Stimulated activated CD4-positive, alpha-beta T cell treated with anti-CD3 and anti-CD28 coated beads, Interleukin-15, amount 100 ng/mL, for 24 hours (primary cell): ENCODE measurements around the gene NLRP11.
"Not testable (repeated sequence)": the region's sequence is repeated elsewhere in the genome, so short reads cannot be mapped to it uniquely, and the experiment has no call there.

Experiments
- DNase-seq: peaks from one replicate; pipeline ENCODE4 v3.0.0-alpha.2; 2020

The NLRP11 gene

DNA sequence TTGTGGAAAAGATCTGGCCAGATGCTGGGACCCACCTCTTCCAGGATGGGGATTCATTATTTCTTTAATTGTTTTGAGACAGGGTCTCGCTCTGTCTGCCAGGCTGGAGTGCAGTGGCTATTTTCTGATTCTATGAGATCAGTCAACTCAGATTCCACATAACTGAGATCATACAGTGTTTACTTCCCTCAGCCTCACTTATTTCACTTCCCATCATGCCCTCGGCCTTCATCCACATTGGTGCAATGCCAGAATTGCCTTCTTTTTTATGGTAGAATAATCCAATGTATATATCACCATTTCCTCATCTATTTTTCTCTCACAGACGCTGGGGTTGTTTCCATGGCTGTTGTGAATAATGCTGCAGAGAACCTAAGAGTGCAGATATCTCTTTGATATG, 62.2 kb downstream of the NLRP11 start:
- not testable (repeated sequence) for DNase-seq

DNA sequence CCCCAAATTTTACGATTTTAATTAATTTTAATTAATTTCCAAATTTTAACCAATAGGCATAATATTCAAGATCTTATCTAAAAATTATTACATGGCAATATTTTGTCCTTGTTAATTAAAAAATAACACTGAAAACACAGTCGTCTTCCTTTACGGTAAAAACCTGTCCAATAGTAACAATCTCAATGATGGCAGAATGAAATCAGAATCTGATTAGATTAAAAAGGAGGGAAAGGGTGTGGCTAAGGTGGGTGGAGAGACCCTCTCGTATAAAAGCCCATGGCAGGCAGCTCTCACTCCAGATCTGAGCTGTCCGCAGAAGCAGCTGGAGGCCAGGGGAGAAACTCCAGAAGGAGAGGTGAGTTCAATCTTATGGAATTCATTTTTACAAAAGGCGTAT, 63.0 kb downstream of the NLRP11 start, which contains the start of gene RFPL4AL1:
Gene RFPL4AL1, plus strand, starts transcription at position 301 of the 400 bp plus-strand sequence. CDS start 2,687 bp downstream, outside the sequence.
- not testable (repeated sequence) for DNase-seq

GRCh38 chr19:55766466-55766865, 65.3 kb downstream of the NLRP11 start:
- no peak for DNase-seq

DNA sequence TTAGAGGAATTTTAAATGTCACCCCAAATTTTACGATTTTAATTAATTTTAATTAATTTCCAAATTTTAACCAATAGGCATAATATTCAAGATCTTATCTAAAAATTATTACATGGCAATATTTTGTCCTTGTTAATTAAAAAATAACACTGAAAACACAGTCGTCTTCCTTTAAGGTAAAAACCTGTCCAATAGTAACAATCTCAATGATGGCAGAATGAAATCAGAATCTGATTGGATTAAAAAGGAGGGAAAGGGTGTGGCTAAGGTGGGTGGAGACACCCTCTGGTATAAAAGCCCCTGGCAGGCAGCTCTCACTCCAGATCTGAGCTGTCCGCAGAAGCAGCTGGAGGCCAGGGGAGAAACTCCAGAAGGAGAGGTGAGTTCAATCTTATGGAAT, 73.0 kb downstream of the NLRP11 start, which contains the start of gene RFPL4A:
Gene RFPL4A, plus strand, starts transcription at position 301 of the 400 bp plus-strand sequence. CDS start 2,704 bp downstream, outside the sequence.
- DNase-seq: not testable (repeated sequence)

GRCh38 chr19:55756808-55757207, 75.0 kb downstream of the NLRP11 start:
- not testable (repeated sequence) for DNase-seq

DNA sequence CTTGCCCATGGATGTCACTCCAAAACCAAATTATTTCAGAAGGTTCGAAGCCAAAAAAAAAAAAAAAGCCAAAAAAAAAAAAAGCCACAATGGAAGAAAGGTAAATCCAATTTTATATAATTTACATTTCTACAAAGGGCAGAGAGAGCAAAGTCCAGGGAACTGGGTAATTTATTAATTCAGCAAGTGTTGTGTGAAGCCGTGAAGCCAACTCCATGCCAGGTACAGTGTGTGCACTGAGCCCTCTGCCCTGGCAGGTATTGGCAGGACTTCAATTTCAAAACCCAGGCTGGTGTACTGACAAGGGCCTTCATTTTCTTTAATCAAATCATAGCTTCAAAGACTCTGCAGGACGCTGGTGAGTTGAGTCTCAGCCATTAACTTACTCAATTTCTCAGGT, 78.4 kb downstream of the NLRP11 start:
- DNase-seq: no peak

DNA sequence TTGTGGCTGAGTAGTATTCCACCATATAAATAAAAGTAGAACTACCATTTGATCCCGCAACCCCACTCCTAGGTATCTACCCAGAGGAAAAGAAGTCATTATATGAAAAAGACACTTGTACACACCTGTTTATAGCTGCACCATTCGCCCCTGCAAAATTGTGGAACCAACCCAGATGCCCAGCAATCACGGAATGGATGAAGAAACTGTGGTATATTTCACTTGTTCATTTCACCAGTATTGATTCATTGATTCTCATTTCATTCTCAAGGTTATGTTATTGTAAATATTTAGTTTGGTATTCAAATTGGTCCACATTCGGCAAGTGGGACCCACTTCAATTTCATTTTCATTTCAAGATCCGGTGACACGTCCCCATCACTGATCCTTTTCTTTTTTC, 81.1 kb downstream of the NLRP11 start:
- no peak for DNase-seq

DNA sequence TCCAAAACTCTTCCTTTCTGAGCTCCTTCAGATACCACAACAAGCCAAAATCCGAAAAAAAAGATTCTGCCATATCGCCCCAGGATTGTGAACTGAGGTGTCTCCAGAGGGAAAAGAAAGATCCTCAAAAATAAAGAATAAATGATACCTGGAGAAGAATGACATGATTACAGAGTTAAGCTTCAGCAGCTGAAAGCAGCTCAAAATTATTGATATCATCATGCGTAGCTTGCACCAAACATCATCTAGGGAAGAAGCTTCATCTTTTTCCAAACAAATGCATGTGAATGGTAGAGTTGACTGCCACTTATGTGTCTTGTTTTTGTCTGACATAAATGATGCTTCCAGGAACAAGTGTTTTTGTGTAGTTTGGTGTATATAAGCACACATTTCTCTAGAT, 93.5 kb downstream of the NLRP11 start, which contains the start of gene NLRP9:
Gene NLRP9, minus strand, starts transcription at position 101 of the 400 bp plus-strand sequence. Its CDS starts 28 bp downstream, at position 73.
- DNase-seq: no peak
